ENCODE results near the gene ENOX1. TPM values are rescaled to one million over a fixed set of nuclear protein-coding genes. Genes with fewer than 3 reads are reported as not detected.

ENOX1 gene
- total RNA-seq, 1 experiment from 2014 or later, result not detected

GRCh38 chr13:43289470-43290255 is 497.1 kb downstream of the ENOX1 start:
- DNase-seq (ENCODE audit: low read depth), result no peak
- in situ Hi-C loops (cut with HindIII; ENCODE audit: low pct_unique_long_range_greater_than_20kb, low sequenced_read_pairs), result no loop called here

DNA sequence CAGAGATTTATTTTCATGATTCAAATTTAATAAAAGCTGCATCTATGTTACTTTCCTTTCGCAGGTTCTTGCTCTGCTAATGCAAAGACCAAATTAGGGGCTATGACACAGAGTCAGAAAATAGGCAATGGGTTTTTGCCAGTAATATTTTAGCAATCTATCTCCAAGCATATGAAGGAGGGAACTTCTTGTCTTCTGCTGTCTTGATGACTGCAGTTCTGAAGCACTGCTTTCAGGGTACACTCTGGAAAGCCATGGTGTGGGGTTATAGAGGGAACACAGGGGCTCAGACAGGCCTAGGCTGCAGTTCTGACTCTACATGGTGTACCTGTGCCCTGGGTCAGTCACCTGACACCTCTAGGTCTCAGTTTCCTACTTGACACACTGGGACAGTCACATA is 500.0 kb downstream of the ENOX1 start:
- in situ Hi-C loops (cut with HindIII; ENCODE audit: low pct_unique_long_range_greater_than_20kb, low sequenced_read_pairs), result no loop called here
- no peak for DNase-seq (ENCODE audit: low read depth)

DNA sequence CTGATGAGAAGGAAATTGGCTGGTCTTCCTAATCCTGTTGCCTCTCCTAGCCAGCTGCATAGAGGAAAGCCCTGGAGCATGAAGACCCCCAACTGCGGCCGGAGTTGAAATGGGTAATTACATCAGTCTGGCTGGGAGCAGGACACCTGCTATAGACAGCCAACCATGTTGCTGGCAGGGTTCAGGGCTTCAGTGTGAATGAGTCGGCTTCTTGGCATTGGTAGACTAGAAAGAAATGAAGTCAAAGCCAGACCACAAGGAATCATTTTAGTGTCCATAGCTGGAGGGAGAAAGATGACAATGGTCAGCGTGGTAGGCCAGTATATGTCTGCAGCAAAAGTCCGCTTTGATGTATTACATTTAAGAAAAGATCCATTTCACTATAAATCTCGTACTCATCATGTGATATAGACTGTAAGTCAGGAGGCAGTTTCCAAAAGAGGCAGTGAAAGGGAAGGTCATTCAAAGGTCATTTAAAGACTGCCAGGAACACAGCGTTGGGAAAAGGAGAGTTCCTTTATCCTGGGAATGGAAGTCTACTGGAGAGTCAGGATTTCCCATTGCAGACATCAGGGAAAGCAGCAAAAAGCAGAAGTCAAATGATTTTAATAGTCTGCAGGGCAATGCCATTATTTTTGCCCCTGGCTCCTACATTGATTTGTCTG is 500.7 kb downstream of the ENOX1 start:
- in situ Hi-C loops (cut with HindIII; ENCODE audit: low pct_unique_long_range_greater_than_20kb, low sequenced_read_pairs), result no loop called here
- DNase-seq (ENCODE audit: low read depth), result no peak

DNA sequence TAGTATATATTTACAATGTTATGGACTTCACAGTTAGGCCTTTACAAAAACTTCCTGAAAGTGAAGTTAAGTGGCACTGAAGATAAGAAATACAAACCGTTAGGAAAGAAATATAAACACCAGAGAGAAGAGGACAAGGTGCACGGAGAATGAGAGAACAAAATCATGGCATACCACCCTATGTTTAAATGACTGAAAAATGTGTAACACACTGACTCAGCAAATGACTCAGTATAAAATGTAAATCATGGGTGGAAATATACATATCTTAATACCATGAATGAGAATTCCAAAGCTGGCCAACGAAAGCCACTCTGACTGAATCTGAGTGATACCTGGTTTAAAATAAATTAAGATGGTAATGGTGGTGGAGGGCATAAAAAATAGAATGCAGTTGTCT is 502.6 kb downstream of the ENOX1 start:
- in situ Hi-C loops (cut with HindIII; ENCODE audit: low pct_unique_long_range_greater_than_20kb, low sequenced_read_pairs), result no loop called here

GRCh38 chr13:43279696-43280095 is 507.1 kb downstream of the ENOX1 start:
- DNase-seq (ENCODE audit: low read depth), result no peak
- in situ Hi-C loops (cut with HindIII; ENCODE audit: low pct_unique_long_range_greater_than_20kb, low sequenced_read_pairs), result no loop called here

More for the DNA sequence above, 502.6 kb downstream of the ENOX1 start:
- no peak for DNase-seq (ENCODE audit: low read depth)

DNA sequence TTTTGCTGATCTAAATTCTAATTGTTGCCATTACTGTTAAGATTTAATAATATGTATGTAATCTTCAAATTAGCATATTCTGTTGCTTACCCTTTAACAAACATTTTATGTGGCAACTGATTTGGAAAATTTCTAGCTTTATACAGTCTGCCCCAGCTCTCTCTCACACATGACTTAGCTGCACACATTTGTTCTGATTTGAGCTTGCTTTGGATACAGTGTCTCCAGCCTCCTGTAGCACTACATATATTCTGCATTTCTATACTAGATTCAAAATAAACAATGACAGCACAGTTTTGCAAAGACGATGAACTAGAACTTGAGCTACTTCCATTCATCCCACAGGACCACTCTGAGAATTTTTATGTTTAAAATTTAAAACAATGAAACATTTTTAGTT is 508.6 kb downstream of the ENOX1 start:
- DNase-seq (ENCODE audit: low read depth), result no peak
- in situ Hi-C loops (cut with HindIII; ENCODE audit: low pct_unique_long_range_greater_than_20kb, low sequenced_read_pairs), result no loop called here

- in situ Hi-C loops (cut with HindIII; ENCODE audit: low pct_unique_long_range_greater_than_20kb, low sequenced_read_pairs), result no loop called here
- DNase-seq (ENCODE audit: low read depth), result no peak
These were observed 509.6 kb downstream of the ENOX1 start for GRCh38 chr13:43277142-43277541.

- no peak for DNase-seq (ENCODE audit: low read depth)
- in situ Hi-C loops (cut with HindIII; ENCODE audit: low pct_unique_long_range_greater_than_20kb, low sequenced_read_pairs), result no loop called here
These were observed 511.9 kb downstream of the ENOX1 start for GRCh38 chr13:43274881-43275280.

DNA sequence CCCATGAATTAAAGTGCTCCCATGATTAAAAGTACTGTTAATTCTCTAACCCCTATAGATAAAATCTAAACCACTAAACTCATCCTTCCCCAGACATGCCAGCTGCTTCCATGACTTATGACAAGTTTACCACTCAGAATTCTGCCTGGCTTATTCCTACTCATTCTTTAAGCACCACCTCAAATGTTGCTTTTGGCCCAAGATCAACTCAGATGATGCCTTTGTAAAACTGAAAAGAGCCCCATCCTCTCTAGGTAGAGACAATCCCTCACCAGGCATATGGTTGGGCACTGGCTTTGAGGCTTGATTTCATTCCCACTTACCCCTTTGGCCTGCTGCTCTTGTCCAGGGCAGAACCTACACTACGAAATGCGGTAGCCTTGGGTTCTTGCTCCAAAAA is 513.4 kb downstream of the ENOX1 start:
- in situ Hi-C loops (cut with HindIII; ENCODE audit: low pct_unique_long_range_greater_than_20kb, low sequenced_read_pairs), result no loop called here
- peak; percentile 3 for DNase-seq (ENCODE audit: low read depth)

DNA sequence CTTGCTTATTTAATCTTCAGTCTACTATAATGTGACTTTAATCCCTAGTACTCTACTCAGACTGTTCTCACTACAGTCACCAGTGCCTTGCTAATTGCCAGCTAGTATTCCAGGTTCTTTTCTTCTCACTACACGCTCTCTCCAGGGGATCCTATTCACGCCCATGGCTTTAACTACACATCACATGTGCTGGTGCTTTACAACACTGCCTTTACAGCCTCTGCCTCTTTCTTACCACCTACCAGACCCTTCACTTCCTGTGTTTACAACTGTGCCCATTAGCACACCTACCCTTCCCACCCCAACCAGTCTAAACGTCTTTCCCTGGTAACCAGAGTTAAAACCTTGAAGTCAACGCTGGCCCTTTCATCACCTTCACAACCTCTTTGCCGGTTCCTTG is 513.9 kb downstream of the ENOX1 start:
- no peak for DNase-seq (ENCODE audit: low read depth)
- in situ Hi-C loops (cut with HindIII; ENCODE audit: low pct_unique_long_range_greater_than_20kb, low sequenced_read_pairs), result no loop called here

DNA sequence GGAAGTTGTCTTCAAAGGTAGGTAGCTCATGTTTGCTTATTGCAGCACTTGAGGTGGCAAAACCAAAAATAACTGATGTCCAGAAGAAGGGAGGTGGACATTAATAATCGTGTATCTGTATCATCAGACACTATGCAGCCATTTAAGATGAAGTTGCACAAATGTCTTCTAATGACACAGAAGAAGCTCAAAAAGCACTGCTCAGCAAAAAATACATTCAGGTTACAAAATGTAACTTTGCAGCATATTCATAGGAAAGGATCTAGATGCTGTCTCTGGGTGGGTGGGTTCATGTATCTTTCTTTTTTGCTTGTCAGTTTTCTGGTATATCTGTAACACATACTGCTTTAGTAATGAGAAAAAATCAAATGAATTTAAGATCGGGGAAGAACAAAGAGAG is 515.6 kb downstream of the ENOX1 start:
- no peak for DNase-seq (ENCODE audit: low read depth)
- in situ Hi-C loops (cut with HindIII; ENCODE audit: low pct_unique_long_range_greater_than_20kb, low sequenced_read_pairs), result no loop called here

- no peak for DNase-seq (ENCODE audit: low read depth)
- in situ Hi-C loops (cut with HindIII; ENCODE audit: low pct_unique_long_range_greater_than_20kb, low sequenced_read_pairs), result no loop called here
These were observed 516.5 kb downstream of the ENOX1 start for GRCh38 chr13:43270130-43270830.

- in situ Hi-C loops (cut with HindIII; ENCODE audit: low pct_unique_long_range_greater_than_20kb, low sequenced_read_pairs), result no loop called here
- peak; percentile 35 for DNase-seq (ENCODE audit: low read depth)
These were observed 517.7 kb downstream of the ENOX1 start for GRCh38 chr13:43269037-43269481.

DNA sequence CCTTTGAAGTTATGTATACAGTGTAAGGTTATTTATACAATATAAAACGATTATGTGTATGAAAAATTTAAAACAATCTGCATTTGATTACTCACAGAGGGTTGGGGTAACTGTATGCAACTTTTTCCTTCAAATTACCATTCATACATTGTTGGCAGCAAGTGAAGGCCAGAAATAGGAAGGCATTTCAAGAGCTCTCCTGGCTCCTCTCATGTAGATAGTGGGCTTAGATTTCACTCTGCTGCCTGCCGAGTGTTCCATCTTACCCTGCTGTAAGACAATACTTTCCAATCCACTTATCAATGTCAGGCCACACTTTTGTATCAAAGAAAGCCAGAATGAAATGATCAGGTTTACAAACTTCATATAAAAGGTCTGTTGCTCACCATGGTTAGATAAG is 518.1 kb downstream of the ENOX1 start:
- in situ Hi-C loops (cut with HindIII; ENCODE audit: low pct_unique_long_range_greater_than_20kb, low sequenced_read_pairs), result no loop called here
- no peak for DNase-seq (ENCODE audit: low read depth)

GRCh38 chr13:43267916-43268315 is 518.9 kb downstream of the ENOX1 start:
- in situ Hi-C loops (cut with HindIII; ENCODE audit: low pct_unique_long_range_greater_than_20kb, low sequenced_read_pairs), result no loop called here
- no peak for DNase-seq (ENCODE audit: low read depth)

DNA sequence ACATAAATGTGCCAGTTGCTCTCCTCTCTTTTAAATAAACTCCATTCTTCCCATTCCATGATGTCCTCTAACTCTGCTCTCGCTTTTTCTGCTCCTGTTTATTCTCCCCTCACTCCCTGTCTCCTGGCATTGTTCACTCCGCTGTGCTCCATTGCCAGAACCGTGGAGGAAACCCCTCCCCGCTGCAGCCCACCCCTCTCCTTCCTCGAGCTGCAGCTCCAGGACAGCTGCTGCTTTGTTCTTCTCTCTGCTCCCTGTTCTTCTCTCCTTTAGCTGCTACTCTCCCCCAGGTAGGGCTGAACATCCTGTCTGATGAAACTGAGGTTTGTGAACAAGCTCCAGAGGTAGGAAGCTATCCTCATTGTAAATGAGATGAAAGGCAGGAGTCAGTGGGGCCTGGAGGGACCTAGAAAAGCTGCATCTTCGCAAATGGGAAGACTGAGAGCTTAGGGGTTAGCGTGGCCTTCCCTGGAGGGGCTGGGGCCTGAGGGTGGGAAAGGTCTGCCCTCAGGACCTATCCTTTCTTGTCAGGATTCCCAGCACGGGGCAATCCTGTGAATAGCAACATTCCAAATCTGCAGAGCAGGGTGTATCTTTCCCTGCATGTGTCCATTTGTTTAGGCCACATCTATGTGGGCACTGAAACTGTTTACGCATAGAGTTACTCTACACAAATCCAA is 519.7 kb downstream of the ENOX1 start:
- in situ Hi-C loops (cut with HindIII; ENCODE audit: low pct_unique_long_range_greater_than_20kb, low sequenced_read_pairs), result no loop called here
- no peak for DNase-seq (ENCODE audit: low read depth)

GRCh38 chr13:43265028-43265427 is 521.7 kb downstream of the ENOX1 start:
- DNase-seq (ENCODE audit: low read depth), result no peak
- in situ Hi-C loops (cut with HindIII; ENCODE audit: low pct_unique_long_range_greater_than_20kb, low sequenced_read_pairs), result no loop called here

- no peak for DNase-seq (ENCODE audit: low read depth)
- in situ Hi-C loops (cut with HindIII; ENCODE audit: low pct_unique_long_range_greater_than_20kb, low sequenced_read_pairs), result no loop called here
These were observed 522.3 kb downstream of the ENOX1 start for GRCh38 chr13:43264458-43264857.

GRCh38 chr13:43263047-43263446 is 523.7 kb downstream of the ENOX1 start:
- no peak for DNase-seq (ENCODE audit: low read depth)

More at GRCh38 chr13:43263047-43263446, 523.7 kb downstream of the ENOX1 start:
- in situ Hi-C loops (cut with HindIII; ENCODE audit: low pct_unique_long_range_greater_than_20kb, low sequenced_read_pairs), result no loop called here
